ENCODE results near the gene CFAP69.

DNA sequence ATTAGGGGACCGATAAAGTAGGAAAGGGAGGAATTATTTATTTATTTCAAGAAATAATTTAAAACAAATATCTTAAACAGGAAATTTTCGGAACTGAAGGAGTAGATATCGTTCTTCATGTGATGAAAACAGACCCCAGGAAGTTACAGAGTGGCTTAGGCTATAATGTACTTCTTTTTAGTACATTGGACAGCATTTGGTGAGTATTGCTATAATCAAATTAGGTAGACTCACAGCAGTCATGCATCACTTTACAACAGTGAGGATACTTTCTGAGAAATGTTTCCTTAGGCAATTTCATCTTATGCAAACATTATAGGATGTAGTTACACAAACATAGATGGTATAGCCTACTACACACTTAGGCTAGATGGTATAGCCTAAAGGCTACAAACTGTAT, 43.2 kb downstream of the CFAP69 start:
- TF ChIP-seq LEF1 (IDR thresholded peaks at IDR 0.05; ENCODE audit: borderline replicate concordance): no peak
- TF ChIP-seq HDGF (IDR thresholded peaks at IDR 0.05; ENCODE audit: borderline replicate concordance): no peak
- no peak for TF ChIP-seq SUZ12 (IDR thresholded peaks at IDR 0.05)
- no peak for TF ChIP-seq NFRKB (IDR thresholded peaks at IDR 0.05)
- TF ChIP-seq ELF4 (IDR thresholded peaks at IDR 0.05): no peak
- no peak for TF ChIP-seq BHLHE40 (IDR thresholded peaks at IDR 0.05; ENCODE audit: borderline replicate concordance)
- TF ChIP-seq L3MBTL2 (conservative IDR thresholded peaks at IDR 0.05): no peak
- no peak for TF ChIP-seq SP1 (IDR thresholded peaks at IDR 0.05)
- TF ChIP-seq CTBP1 (IDR thresholded peaks at IDR 0.05; ENCODE audit: borderline replicate concordance): no peak
- no peak for TF ChIP-seq FOXA1 (IDR thresholded peaks at IDR 0.05)
- no peak for TF ChIP-seq FOXK2 (IDR thresholded peaks at IDR 0.05)
- no peak for TF ChIP-seq FOXM1 (IDR thresholded peaks at IDR 0.05; ENCODE audit: borderline replicate concordance)
- TF ChIP-seq, protein P1, sequence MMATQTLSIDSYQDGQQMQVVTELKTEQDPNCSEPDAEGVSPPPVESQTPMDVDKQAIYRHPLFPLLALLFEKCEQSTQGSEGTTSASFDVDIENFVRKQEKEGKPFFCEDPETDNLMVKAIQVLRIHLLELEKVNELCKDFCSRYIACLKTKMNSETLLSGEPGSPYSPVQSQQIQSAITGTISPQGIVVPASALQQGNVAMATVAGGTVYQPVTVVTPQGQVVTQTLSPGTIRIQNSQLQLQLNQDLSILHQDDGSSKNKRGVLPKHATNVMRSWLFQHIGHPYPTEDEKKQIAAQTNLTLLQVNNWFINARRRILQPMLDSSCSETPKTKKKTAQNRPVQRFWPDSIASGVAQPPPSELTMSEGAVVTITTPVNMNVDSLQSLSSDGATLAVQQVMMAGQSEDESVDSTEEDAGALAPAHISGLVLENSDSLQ (IDR thresholded peaks at IDR 0.05): no peak
